Muscle layer of duodenum (tissue), 2 donors: Measurements from ENCODE around the gene AKIRIN1.
A peak's percentile ranks its signal among the peaks of the same experiment; 100 is the strongest.
"Not testable (repeated sequence)": the region's sequence is repeated elsewhere in the genome, so short reads cannot be mapped to it uniquely, and the experiment has no call there.

ENCODE experiments used
- H3K27ac ChIP-seq: one replicate; pipeline ENCODE4 v1.7.0; 2013; ENCODE audit warnings: mild to moderate bottlenecking, low read length
- H3K27me3 ChIP-seq: one replicate; pipeline ENCODE4 v1.7.0; 2013; ENCODE audit warnings: low read depth, mild to moderate bottlenecking, control low read depth, low read length
- H3K36me3 ChIP-seq, 2 donors: one replicate each; pipeline ENCODE4 v1.7.0; 2013; ENCODE audit warnings: low read length in 2 of 2, control low read depth in 1 of 2, mild to moderate bottlenecking in 1 of 2; ENCODE audit not compliant: insufficient read depth in 2 of 2, control insufficient read depth in 1 of 2
- H3K4me1 ChIP-seq, 2 donors: one replicate each; pipeline ENCODE4 v1.7.0; 2013; ENCODE audit warnings: low read length in 2 of 2, mild to moderate bottlenecking in 2 of 2, control low read depth in 1 of 2, moderate library complexity in 1 of 2; ENCODE audit not compliant: insufficient read depth in 2 of 2, control insufficient read depth in 1 of 2
- H3K4me3 ChIP-seq, 2 donors: one replicate each; pipeline ENCODE4 v1.7.0; 2013; ENCODE audit warnings: low read length in 2 of 2, low read depth in 1 of 2, mild to moderate bottlenecking in 1 of 2
- H3K9me3 ChIP-seq, 2 donors: one replicate each; pipeline ENCODE4 v1.7.0; 2013; ENCODE audit warnings: low read length in 2 of 2, control low read depth in 1 of 2, mild to moderate bottlenecking in 1 of 2; ENCODE audit not compliant: control insufficient read depth in 1 of 2
- donor health status: healthy.

Gene AKIRIN1

DNA sequence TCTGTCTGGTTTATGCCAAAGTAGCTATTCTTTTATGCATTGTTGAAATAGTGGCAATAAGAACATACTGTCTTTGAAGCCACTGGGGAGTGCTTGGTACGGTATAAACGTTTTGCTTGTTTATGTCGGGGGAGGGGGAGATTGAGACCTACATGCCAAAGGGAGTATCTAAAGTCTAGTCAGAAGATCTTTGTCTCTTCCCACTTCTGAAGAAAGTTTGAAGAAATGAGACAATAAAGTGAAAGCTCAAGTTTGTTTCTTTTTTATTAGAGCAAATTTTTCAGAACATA lies 6.8 kb downstream of the AKIRIN1 start:
- Histone ChIP-seq H3K4me3 (no peak overlapping the region), H3K9me3 (no peaks in the 10 kb centered on the region), H3K4me1 (peaks cover 2 to 23% of the 10 kb centered on the region in 2 donors), H3K36me3 (peaks cover 20 to 46% of the 10 kb centered on the region in 2 donors), H3K27me3 (no peaks in the 10 kb centered on the region), H3K27ac (peak overlapping the region; percentile 10)

DNA sequence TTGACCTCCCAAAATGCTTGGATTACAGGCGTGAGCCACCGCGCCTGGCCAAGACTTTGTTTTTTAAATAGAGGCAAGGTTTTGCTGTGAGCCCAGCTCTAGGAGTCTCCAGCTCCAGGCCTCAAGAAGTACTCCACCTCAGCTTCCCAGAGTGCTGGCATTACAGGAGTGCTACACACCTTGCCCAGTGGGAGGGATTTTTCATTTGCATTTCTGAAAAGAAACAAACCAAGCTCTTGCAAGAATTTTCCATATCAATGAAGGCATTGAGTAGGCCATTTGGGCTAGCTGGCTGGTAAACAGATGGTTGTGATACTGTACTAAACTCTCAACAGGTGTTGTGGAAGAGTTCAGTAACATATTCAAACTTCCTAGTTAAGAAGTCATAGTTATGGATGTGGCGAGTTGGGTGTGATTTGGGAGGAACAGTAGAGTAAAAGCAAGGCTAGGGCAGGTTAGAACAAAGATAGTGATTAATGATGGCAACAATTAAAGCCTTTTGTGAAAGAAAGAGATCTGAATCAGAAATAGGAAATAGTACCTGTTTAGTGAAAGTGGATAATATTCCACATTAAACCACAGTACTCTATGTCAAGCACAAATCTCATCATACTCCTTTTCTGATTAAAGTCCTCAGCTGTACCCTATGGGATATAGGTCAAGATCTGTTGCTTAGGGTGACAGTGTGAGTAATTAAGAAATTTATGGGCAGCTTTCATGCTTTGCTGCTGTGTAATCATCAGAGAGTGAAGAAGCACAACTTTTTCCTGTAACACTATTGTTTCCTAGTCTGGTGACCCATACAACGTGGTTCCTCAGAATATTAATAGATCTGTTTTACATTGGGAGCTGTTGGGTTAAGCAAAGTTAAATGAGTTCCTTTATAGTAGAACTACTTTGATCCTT lies 10.7 kb downstream of the AKIRIN1 start:
- Histone ChIP-seq H3K36me3 (peaks cover 50 to 71% of the 10 kb centered on the region in 2 donors), H3K9me3 (no peaks in the 10 kb centered on the region), H3K27ac (no peak overlapping the region), H3K4me1 (peaks cover 0 to 12% of the 10 kb centered on the region in 2 donors), H3K27me3 (no peaks in the 10 kb centered on the region), H3K4me3 (no peak overlapping the region)

DNA sequence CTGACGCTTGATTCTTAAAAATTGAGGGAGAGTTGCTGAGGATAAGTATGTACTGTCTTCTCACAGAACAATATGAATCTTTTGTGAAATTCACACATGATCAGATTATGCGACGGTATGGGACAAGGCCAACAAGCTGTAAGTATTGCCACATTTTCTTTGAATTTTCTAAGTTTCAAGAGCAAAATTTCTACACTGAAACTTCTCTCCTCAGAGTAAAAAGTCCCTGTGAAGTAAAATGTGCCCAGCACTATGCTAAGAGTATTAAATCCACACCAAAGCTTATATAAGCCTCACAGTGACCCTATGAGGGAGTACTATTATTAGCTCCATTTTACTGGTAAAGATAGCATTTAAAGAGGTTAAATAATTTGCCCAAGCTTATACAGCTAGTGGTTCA lies 12.2 kb downstream of the AKIRIN1 start:
- H3K4me3 ChIP-seq: no peak overlapping the region
- H3K36me3 ChIP-seq: peaks cover 52 to 76% of the 10 kb centered on the region in 2 donors
- H3K9me3 ChIP-seq: no peaks in the 10 kb centered on the region
- H3K4me1 ChIP-seq: no peaks in the 10 kb centered on the region
- H3K27me3 ChIP-seq: no peaks in the 10 kb centered on the region
- no peak overlapping the region for H3K27ac ChIP-seq

DNA sequence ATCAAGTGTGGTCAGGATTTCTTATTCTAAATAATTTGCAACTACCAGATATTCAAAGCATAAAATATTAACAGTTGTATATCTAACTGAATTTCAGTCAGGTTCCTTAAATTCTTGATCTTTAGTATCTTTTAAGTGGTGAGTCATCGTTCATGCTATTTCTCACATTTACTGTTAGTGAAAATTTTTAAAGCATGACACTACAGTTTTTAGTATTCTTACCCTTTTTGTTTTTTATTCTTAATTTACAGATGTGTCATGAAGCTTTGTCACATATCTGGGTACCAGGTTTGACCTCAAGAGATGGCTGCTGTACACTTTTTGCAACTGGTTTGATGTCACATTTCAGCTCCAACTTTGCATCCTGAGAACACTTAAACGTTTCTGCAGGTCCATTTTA lies 12.7 kb downstream of the AKIRIN1 start:
- Histone ChIP-seq H3K36me3 (peaks cover 51 to 79% of the 10 kb centered on the region in 2 donors), H3K27ac (no peak overlapping the region)

DNA sequence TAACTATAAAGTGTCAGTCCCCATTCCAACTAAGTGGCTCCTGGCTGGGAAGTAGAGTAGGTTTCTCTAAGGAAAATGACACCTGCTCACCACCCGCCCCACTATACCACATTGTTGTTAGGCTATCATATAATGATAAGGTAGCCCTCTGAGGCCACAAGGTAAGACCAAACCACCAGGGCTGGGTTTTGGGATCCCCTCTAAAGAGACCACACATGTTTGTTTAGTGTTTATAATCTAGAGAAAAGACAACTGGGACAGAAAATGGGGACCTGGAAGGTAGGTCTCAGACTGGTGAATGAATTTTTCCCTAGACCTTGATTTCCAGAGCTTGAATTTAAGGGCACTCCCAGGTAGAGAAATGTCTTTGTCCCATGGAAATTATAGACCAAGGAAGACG lies 15.2 kb downstream of the AKIRIN1 start:
- no peaks in the 10 kb centered on the region for H3K9me3 ChIP-seq
- H3K36me3 ChIP-seq: peaks cover 46 to 63% of the 10 kb centered on the region in 2 donors
- no peaks in the 10 kb centered on the region for H3K27me3 ChIP-seq
- H3K27ac ChIP-seq: no peak overlapping the region
- H3K4me1 ChIP-seq: no peaks in the 10 kb centered on the region
- H3K4me3 ChIP-seq: no peak overlapping the region

More for the DNA sequence above, 12.7 kb downstream of the AKIRIN1 start:
- Histone ChIP-seq H3K9me3 (no peaks in the 10 kb centered on the region), H3K4me3 (no peak overlapping the region), H3K27me3 (no peaks in the 10 kb centered on the region), H3K4me1 (no peaks in the 10 kb centered on the region)

DNA sequence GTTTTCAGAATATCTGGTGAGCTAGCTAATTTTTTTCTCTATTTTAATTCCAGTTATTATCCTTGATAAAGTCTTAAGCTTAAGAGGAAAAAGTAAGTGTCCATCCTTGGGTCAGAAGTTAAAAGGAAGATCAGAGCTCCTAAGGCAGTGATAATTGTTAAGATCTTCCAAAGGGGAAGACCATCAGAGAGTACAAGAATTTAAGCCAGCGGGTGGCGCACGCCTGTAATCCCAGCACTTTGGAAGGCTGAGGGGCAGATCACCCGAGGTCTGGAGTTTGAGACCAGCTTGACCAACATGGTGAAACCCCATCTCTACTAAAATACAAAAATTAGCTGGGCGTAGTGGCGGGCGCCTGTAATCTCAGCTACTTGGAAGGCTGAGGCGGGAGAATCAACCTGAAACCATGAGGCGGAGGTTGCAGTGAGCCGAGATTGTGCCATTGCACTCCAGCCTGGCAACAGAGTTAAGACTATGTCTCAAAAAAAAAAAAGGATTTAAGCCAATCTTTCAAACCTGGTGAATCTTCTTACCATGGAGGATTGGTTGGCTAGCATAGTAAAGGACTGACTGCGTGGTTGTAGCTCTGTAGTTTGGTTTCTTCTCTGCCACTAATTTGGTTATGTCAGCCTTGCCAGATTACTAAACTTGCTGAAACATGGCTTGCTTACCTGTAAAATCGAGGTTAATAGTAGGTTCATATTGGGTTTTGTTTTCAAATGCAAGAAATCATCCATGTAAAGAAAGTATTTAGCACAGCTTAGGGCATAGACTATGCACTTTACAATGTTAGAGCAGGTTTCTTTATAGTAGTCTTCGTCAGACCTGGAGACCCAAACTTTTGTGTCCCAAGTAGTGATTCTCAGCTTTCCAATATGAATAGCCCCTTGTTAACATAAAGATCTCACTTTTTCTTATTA lies 15.9 kb downstream of the AKIRIN1 start:
- Histone ChIP-seq H3K27me3 (no peaks in the 10 kb centered on the region), H3K36me3 (peaks cover 42 to 59% of the 10 kb centered on the region in 2 donors), H3K4me1 (no peaks in the 10 kb centered on the region), H3K27ac (no peak overlapping the region), H3K4me3 (no peak overlapping the region), H3K9me3 (no peaks in the 10 kb centered on the region)

DNA sequence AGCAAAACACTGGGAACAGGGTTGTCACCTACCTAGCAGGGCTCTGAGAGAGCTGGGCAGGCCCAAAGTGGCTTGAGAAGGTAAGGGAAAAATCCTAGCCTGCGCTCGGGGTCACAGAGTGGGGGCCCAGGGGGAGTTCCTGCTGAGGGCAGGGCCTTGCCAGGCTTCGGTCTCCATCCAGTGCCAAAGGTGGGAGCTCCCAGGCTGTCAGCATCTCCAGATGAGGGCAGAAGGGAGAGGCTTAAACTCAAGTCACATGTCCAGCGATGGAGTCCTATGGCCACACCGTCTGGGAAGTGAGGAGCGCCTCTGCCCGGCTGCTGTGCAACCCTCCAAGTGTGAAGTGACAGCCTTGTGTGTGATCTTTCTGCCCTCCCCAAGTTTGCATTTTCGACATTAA lies 23.9 kb downstream of the AKIRIN1 start:
- H3K27ac ChIP-seq, H3K36me3 ChIP-seq, H3K4me3 ChIP-seq, H3K27me3 ChIP-seq, H3K4me1 ChIP-seq, H3K9me3 ChIP-seq: not testable (repeated sequence)

DNA sequence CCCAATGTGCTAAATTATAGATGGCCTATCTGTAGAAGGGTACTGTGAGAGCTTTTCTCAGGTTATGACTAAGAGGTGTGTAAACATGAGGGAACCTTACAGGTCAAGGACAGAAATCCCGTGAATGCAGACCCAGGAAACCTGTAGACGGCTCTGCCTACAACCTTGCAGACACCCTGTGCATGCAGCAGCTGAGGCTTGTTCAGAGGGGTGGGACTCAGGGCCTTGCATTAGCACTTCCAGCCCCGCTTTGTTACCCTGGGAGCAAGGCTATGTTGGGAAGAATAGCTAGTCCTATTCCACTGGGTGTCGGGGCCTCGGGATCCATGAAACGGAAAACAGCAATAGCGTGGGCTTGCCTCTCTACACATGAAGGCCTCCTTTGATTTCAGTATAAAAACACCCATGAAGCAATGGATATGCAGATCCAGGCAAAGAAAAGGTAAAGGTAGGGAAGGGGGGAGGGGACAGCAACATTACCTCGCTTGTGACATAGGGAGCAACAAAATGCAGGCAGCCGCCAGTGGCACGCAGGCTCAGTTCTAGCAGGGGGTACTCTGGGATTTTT lies 25.6 kb downstream of the AKIRIN1 start:
- Histone ChIP-seq H3K36me3 (peaks cover 3 to 9% of the 10 kb centered on the region in 2 donors), H3K27ac (no peak overlapping the region), H3K27me3 (no peaks in the 10 kb centered on the region), H3K4me3 (no peak overlapping the region), H3K4me1 (no peaks in the 10 kb centered on the region), H3K9me3 (no peaks in the 10 kb centered on the region)

DNA sequence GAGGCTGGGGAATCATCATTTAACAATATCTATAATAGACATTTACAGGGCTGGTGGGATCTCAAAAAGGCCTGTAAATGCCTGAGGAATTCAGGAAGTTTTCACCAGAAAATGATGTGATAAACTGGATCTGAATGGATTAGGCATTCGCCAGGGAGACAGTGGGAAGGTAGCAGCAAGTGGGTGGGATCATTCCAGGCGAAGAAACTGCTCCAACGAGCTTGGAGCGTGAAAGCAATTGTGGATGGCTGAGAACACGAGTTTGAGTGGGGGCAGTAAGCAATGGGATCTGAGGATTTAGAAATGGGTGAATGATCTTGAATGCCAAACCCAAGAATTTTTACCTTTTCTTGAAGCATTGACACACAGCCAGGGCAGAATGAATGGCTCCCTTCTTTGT lies 26.2 kb downstream of the AKIRIN1 start:
- Histone ChIP-seq H3K27ac (no peak overlapping the region), H3K4me3 (no peak overlapping the region)

DNA sequence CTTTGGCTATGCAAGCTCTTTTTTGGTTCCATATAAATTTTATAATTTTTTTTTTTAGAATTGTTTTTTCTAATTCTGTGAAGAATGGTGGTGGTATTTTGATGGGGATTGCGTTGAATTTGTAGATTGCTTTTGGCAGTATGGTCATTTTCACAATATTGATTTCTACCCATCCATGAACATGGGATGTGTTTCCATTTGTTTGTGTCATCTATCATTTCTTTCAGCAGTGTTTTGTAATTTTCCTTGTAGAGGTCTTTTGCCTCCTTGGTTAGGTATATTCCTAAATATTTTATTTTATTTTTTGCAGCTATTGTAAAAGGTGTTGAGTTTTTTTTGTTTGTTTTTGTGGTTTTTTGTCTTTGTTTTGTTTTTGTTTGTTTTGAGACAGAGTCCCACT lies 29.4 kb downstream of the AKIRIN1 start:
- H3K9me3 ChIP-seq, H3K27ac ChIP-seq, H3K4me1 ChIP-seq, H3K27me3 ChIP-seq, H3K4me3 ChIP-seq, H3K36me3 ChIP-seq: not testable (repeated sequence)

More for the DNA sequence above, 26.2 kb downstream of the AKIRIN1 start:
- Histone ChIP-seq H3K4me1 (no peaks in the 10 kb centered on the region), H3K36me3 (peaks cover 0 to 5% of the 10 kb centered on the region in 2 donors), H3K9me3 (no peaks in the 10 kb centered on the region), H3K27me3 (no peaks in the 10 kb centered on the region)

DNA sequence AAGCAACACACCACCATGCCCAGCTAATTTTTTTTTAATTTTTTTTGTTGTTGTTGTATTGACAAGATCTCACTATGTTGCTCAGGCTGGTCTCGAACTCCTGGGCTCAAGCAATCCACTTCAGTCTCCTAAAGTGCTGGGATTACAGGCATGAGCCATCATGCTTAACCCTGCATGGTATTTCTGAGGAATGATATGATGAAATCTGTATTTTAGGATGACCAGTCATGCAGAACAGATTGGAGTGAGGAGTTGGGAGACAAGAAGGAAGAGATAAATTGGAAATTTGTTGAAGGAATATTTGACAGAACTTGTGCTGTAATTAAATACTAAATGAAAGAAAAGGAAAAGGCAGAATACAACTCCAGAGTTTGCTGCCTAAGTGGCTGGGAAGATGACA lies 30.4 kb downstream of the AKIRIN1 start:
- no peaks in the 10 kb centered on the region for H3K9me3 ChIP-seq
- H3K4me1 ChIP-seq: peaks cover 0 to 7% of the 10 kb centered on the region in 2 donors
- no peak overlapping the region for H3K4me3 ChIP-seq
- no peak overlapping the region for H3K27ac ChIP-seq
- H3K27me3 ChIP-seq: no peaks in the 10 kb centered on the region
- H3K36me3 ChIP-seq: peaks cover 0 to 7% of the 10 kb centered on the region in 2 donors
